AG04450 (cell line): Measurements from ENCODE around the gene CFAP410. TPM values are rescaled to one million over a fixed set of nuclear protein-coding genes. Genes with fewer than 3 reads are reported as not detected.

Experiments used
- CTCF ChIA-PET: fragments of 300-600, 350-600 bp; formaldehyde crosslinking; extraction: SDS; loops from one replicate; lab custom pipeline; 2022; ENCODE audit warnings: antibody characterized with exemption, inconsistent platforms; lab: Charles Lee
- POLR2A ChIA-PET: fragments of 350-600 bp; formaldehyde crosslinking; extraction: SDS; loops from one replicate; lab custom pipeline; 2021; ENCODE audit warnings: antibody characterized with exemption, inconsistent platforms; lab: Yijun Ruan, JAX
- DNase-seq: peaks from one replicate; pipeline ENCODE4 v3.0.0-alpha.2; 2011; ENCODE audit warnings: low read depth, low spot score
- H3K27ac ChIP-seq: one replicate; pipeline ENCODE4 v1.5.1; 2012; ENCODE audit warnings: low read depth, low read length, control low read depth
- H3K27me3 ChIP-seq: one replicate; pipeline ENCODE4 v1.6.0; 2012; ENCODE audit warnings: low read length; ENCODE audit not compliant: control insufficient read depth, insufficient read depth
- H3K4me3 ChIP-seq: 2 replicates; pipeline ENCODE4 v1.5.1; 2011; ENCODE audit warnings: mild to moderate bottlenecking, low read depth, low read length, control low read depth
- H3K9me3 ChIP-seq: 2 replicates; pipeline ENCODE4 v1.5.1; 2012; ENCODE audit warnings: low read length; ENCODE audit not compliant: control insufficient read depth, insufficient read depth
- CTCF ChIP-seq: IDR thresholded peaks from 2 replicates; pipeline ENCODE4 v1.5.1; 2011; ENCODE audit warnings: low read depth, low read length, control low read depth, inconsistent platforms
- polyA plus RNA-seq: library from polyadenylated mRNA; depleted of rRNA; stranded (reverse); fragments of >200 nt; gene quantifications from 2 replicates; pipeline ENCODE4 v1.2.3, GENCODE V29; 2011

CFAP410 gene
- polyA plus RNA-seq, 1 experiment = 3.7 TPM

- Histone ChIP-seq H3K27me3 (no peaks in the 10 kb centered on the region), H3K9me3 (no peaks in the 10 kb centered on the region), H3K27ac (no peak overlapping the region), H3K4me3 (no peak overlapping the region)
- TF ChIP-seq CTCF = no peak
- ChIA-PET CTCF (no interaction called here), POLR2A (interaction anchor here (0.6 kb wide), 1 partner anchor 21 kb away, joined by 3 read pairs; no protein-coding TSS in a partner anchor)
- no peak for DNase-seq
Measured at GRCh38 chr21:44306936-44307704, 32.1 kb downstream of the CFAP410 start.

GRCh38 chr21:44305691-44306090, 33.5 kb downstream of the CFAP410 start:
- CTCF ChIA-PET = interaction anchor here (0.7 kb wide), 3 partner anchors 8 to 1806 kb away, joined by 3 read pairs; no protein-coding TSS in a partner anchor
- Histone ChIP-seq H3K9me3 (no peaks in the 10 kb centered on the region), H3K27ac (no peak overlapping the region), H3K4me3 (no peak overlapping the region), H3K27me3 (no peaks in the 10 kb centered on the region)
- POLR2A ChIA-PET = no interaction called here
- DNase-seq = no peak
- no peak for TF ChIP-seq CTCF

GRCh38 chr21:44304877-44305293, 34.3 kb downstream of the CFAP410 start:
- POLR2A ChIA-PET = interaction anchor here (0.6 kb wide), 1 partner anchor 9 kb away, joined by 6 read pairs; no protein-coding TSS in a partner anchor
- H3K4me3 ChIP-seq = no peak overlapping the region
- TF ChIP-seq CTCF = peak; percentile 74
- CTCF ChIA-PET = interaction anchor here (0.7 to 1.8 kb wide), 6 partner anchors 9 to 1807 kb away, joined by 3 to 5 read pairs (median 4); no protein-coding TSS in a partner anchor
- no peak overlapping the region for H3K27ac ChIP-seq
- H3K9me3 ChIP-seq = no peaks in the 10 kb centered on the region
- H3K27me3 ChIP-seq = no peaks in the 10 kb centered on the region
- DNase-seq = no peak

- H3K4me3 ChIP-seq = no peak overlapping the region
- ChIA-PET POLR2A (interaction anchor here (1.4 kb wide), 1 partner anchor 34 kb away, joined by 3 read pairs; no protein-coding TSS in a partner anchor), CTCF (interaction anchor here (0.6 to 1.8 kb wide), 4 partner anchors 9 to 491 kb away, joined by 4 to 5 read pairs (median 4); no protein-coding TSS in a partner anchor)
- H3K27ac ChIP-seq = no peak overlapping the region
- no peaks in the 10 kb centered on the region for H3K9me3 ChIP-seq
- DNase-seq = no peak
- H3K27me3 ChIP-seq = no peaks in the 10 kb centered on the region
- no peak for TF ChIP-seq CTCF
Measured at GRCh38 chr21:44304011-44304616, 35.1 kb downstream of the CFAP410 start.
